Stimulated activated CD4-positive, alpha-beta T cell treated with anti-CD3 and anti-CD28 coated beads, Interleukin-4, amount 100 ng/mL, for 4 hours (primary cell): Measurements from ENCODE around the gene TOB1.

ENCODE experiments used
- DNase-seq, 2 experiments: peaks; one replicate each; pipeline ENCODE4 v3.0.0-alpha.2; 2020

The TOB1 gene

DNA sequence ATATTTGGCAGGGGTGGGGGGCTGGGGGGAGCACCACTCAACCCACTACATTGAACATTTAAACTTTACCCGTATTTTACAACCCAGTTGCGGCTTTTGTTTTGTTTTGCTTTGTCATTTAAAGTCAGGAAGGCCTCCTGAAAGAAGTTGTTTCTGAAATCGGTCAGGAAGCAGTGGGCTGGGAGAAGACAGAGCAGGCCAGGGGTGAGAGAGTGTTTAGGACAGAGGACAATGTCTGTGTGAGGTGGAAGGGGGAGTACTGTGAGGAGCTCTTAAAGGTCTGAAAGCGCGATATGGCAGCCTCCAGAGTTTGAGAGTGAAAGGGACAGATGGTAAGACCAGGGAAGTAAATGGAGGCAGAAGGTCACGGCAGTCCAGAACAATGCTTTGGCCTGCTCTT lies 36.8 kb downstream of the TOB1 start:
- no peak for DNase-seq

DNA sequence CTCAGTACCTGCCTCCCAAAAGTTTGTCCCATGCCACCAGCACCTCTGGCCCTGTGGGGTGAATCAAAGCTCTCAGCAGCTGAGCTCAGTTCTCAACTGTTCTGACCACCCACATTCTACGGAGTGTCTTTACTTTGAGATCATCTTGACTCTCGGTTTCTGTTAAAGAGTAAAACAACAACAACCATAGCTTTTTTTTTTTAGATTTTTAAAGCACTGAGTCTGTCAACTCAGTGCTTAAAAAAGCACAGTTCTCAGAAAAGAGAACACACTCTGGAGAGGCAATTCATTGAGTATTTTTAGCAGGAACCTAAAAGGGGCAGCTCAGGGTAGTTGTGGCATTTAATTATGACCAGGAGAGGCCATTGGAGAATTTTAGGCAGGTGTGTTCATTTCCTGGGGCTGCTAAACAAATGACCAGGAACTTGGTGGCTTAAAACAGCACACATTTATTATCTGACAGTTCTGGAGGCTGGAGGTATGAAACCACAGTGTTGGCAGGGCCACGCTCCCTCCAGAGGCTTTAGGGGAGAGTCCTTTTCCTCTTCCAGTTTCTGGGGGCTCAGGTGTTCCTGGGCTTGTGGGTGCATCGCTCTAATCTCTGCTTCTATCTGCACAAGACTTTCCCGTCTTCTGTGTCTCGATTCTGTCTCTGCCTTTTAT lies 37.5 kb downstream of the TOB1 start:
- no peak for DNase-seq

DNA sequence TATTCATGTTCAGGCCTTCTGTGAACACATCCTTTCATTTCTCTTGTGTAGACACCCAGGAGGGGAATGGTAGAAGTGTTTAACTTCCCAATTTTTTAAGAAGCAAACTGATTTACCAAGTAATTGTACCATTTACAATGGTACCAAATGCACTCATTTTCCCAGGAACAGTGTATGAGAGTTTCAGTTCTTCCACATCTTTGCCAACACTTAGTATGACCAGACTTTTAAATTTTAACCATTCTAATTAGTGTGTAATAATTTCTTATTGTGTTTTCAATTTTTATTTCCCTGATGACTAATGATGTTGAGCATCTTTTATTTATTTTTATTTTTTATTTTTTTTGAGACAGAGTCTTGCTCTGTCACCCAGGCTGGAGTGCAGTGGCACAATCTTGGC lies 41.0 kb downstream of the TOB1 start:
- DNase-seq: no peak

DNA sequence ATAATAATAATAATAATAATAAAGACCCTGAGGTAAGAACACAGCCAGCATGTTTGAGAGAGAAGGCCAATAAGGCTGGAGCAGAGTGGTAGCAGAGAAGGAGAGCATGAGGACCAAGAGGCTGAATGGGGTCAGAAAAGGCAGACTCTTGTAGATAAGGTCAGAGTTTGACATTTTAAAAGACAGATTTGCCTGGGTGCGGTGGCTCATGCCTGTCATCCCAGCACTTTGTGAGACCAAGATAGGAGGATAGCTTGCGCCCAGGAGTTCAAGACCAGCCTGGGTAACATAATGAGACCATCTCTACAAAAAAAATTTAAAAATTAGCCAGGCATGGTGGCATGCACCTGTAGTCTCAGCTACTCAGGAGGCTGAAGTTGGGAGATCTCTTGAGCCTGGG lies 41.7 kb downstream of the TOB1 start:
- no peak for DNase-seq

- DNase-seq: no peak
Measured at GRCh38 chr17:50822550-50822949, 43.6 kb downstream of the TOB1 start.

- no peak for DNase-seq
Measured at GRCh38 chr17:50820651-50821050, 45.5 kb downstream of the TOB1 start.

- DNase-seq: no peak
Measured at GRCh38 chr17:50818921-50819657, 47.1 kb downstream of the TOB1 start.

GRCh38 chr17:50818261-50818660 lies 47.9 kb downstream of the TOB1 start:
- DNase-seq: no peak

GRCh38 chr17:50817838-50818237 lies 48.3 kb downstream of the TOB1 start:
- no peak for DNase-seq

- peak; percentile 40 to 62 for DNase-seq
Measured at GRCh38 chr17:50816771-50817751, 49.1 kb downstream of the TOB1 start.

DNA sequence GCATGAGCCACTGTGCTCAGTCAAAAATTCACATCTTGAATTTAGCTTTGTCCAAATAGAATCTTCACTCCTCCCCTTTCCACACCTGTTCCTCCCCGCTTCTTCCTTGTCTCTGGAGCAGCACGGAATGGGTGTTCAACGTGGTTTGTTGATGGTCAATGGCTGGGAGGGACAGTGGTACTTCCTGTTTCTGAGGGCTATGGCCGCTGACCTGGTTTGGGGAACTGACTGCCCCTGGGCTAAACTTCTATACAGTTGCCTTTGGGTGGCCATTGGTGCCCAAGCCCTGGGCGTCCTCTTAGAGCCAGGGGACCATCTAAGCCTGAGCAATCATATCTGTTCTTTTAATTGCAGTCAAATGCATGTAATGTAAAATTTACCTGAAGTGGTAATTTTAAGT lies 49.9 kb downstream of the TOB1 start:
- DNase-seq: no peak

DNA sequence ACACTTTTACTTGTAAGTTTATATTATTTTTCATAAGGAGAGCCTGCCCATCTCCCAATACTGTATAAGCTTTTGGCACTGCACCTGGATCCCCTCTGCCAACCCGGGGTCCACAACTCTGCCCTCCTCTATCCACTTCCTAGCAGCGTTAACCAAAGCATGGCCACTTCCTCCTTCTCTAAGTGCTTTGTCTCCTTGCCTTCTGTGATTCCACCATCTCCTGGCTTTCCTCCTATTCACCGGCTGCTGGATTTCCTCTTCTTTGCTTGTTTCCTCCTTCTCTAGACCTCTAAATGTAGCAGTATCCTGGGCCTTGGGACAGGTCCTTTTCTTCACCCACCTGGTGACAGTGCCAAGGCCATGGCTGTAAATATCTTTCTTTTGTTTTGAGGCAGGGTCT lies 50.8 kb downstream of the TOB1 start:
- no peak for DNase-seq

DNA sequence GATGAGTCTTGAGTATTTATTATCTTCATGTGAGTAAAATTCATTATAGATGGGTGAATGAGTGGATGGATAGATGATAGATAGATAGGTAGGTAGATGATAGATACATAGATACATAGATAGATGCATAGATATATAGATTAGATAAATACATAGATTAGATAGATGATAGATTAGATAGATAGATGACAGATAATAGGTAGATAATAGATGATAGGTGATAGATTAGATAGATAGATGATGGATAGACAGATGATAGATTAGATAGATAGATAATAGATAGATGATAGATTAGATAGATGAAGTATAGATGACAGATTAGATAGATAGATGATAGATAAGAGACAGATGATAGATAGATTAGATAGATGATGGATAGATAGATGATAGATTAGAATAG lies 52.6 kb downstream of the TOB1 start:
- DNase-seq: no peak
